ENCODE data around the gene PARM1.

The PARM1 gene

GRCh38 chr4:74932832-74933561 lies at the start of gene PARM1:
Gene PARM1 (plus strand): TSS chr4:74933116. CDS start chr4:74933328, 212 bp downstream.
- TF ChIP-seq NFIC (IDR thresholded peaks at IDR 0.05) (peak; percentile 34; the same call in 1 of the 2 replicates), CREB1 (IDR thresholded peaks at IDR 0.05; ENCODE audit: low read depth) (no peak), MAX (IDR thresholded peaks at IDR 0.05) (peak; percentile 47), TEAD4 (IDR thresholded peaks at IDR 0.05) (no peak), TAF1 (IDR thresholded peaks at IDR 0.05; ENCODE audit: low read depth) (peak; percentile 32; the same call in 1 of the 2 replicates), TCF12 (IDR thresholded peaks at IDR 0.05; ENCODE audit: low read depth) (no peak; the same call in 1 of the 2 replicates), YY1 (IDR thresholded peaks at IDR 0.05; ENCODE audit: low read depth) (no peak), EP300 (IDR thresholded peaks at IDR 0.05; ENCODE audit: borderline replicate concordance) (0 out of 2 replicates have a peak, but pooled peaks have one; percentile 14), ZBTB7A (IDR thresholded peaks at IDR 0.05; ENCODE audit: low read depth) (0 out of 2 replicates have a peak, but pooled peaks have one; percentile 4), RAD21 (IDR thresholded peaks at IDR 0.05; ENCODE audit: low read depth) (peak; percentile 89)
- TF ChIP-seq, protein P1, sequence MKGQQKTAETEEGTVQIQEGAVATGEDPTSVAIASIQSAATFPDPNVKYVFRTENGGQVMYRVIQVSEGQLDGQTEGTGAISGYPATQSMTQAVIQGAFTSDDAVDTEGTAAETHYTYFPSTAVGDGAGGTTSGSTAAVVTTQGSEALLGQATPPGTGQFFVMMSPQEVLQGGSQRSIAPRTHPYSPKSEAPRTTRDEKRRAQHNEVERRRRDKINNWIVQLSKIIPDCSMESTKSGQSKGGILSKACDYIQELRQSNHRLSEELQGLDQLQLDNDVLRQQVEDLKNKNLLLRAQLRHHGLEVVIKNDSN (IDR thresholded peaks at IDR 0.05): no peak
- TF ChIP-seq, protein P2, sequence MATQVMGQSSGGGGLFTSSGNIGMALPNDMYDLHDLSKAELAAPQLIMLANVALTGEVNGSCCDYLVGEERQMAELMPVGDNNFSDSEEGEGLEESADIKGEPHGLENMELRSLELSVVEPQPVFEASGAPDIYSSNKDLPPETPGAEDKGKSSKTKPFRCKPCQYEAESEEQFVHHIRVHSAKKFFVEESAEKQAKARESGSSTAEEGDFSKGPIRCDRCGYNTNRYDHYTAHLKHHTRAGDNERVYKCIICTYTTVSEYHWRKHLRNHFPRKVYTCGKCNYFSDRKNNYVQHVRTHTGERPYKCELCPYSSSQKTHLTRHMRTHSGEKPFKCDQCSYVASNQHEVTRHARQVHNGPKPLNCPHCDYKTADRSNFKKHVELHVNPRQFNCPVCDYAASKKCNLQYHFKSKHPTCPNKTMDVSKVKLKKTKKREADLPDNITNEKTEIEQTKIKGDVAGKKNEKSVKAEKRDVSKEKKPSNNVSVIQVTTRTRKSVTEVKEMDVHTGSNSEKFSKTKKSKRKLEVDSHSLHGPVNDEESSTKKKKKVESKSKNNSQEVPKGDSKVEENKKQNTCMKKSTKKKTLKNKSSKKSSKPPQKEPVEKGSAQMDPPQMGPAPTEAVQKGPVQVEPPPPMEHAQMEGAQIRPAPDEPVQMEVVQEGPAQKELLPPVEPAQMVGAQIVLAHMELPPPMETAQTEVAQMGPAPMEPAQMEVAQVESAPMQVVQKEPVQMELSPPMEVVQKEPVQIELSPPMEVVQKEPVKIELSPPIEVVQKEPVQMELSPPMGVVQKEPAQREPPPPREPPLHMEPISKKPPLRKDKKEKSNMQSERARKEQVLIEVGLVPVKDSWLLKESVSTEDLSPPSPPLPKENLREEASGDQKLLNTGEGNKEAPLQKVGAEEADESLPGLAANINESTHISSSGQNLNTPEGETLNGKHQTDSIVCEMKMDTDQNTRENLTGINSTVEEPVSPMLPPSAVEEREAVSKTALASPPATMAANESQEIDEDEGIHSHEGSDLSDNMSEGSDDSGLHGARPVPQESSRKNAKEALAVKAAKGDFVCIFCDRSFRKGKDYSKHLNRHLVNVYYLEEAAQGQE (IDR thresholded peaks at IDR 0.05; ENCODE audit: low read depth): no peak

GRCh38 chr4:74884266-74884665 lies 48.6 kb upstream of the PARM1 start:
- TF ChIP-seq TCF12 (IDR thresholded peaks at IDR 0.05; ENCODE audit: low read depth) (no peak), FOXM1 (IDR thresholded peaks at IDR 0.05; ENCODE audit: borderline replicate concordance, low read depth) (no peak), CEBPB (IDR thresholded peaks at IDR 0.05) (no peak), RAD21 (IDR thresholded peaks at IDR 0.05; ENCODE audit: low read depth) (no peak), ZBTB7A (IDR thresholded peaks at IDR 0.05; ENCODE audit: low read depth) (no peak), TEAD4 (IDR thresholded peaks at IDR 0.05) (no peak)

GRCh38 chr4:74886484-74886883 lies 46.4 kb upstream of the PARM1 start:
- TF ChIP-seq, protein P2 (IDR thresholded peaks at IDR 0.05; ENCODE audit: low read depth): no peak
- TF ChIP-seq RAD21 (IDR thresholded peaks at IDR 0.05; ENCODE audit: low read depth): no peak
- no peak for TF ChIP-seq MAX (IDR thresholded peaks at IDR 0.05)
- TF ChIP-seq TCF12 (IDR thresholded peaks at IDR 0.05; ENCODE audit: low read depth): no peak
- no peak for TF ChIP-seq EGR1 (IDR thresholded peaks at IDR 0.05)
- TF ChIP-seq EP300 (IDR thresholded peaks at IDR 0.05; ENCODE audit: borderline replicate concordance): no peak

GRCh38 chr4:74890341-74890740 lies 42.6 kb upstream of the PARM1 start:
- no peak for TF ChIP-seq ZBTB7A (IDR thresholded peaks at IDR 0.05; ENCODE audit: low read depth)
- TF ChIP-seq MAX (IDR thresholded peaks at IDR 0.05): no peak
- TF ChIP-seq, protein P2 (IDR thresholded peaks at IDR 0.05; ENCODE audit: low read depth): no peak
- no peak for TF ChIP-seq CREB1 (IDR thresholded peaks at IDR 0.05; ENCODE audit: low read depth)
- TF ChIP-seq NFIC (IDR thresholded peaks at IDR 0.05): no peak
- no peak for TF ChIP-seq TAF1 (IDR thresholded peaks at IDR 0.05; ENCODE audit: low read depth)
- TF ChIP-seq YY1 (IDR thresholded peaks at IDR 0.05; ENCODE audit: low read depth): no peak
- no peak for TF ChIP-seq FOXM1 (IDR thresholded peaks at IDR 0.05; ENCODE audit: borderline replicate concordance, low read depth)
- TF ChIP-seq CEBPB (IDR thresholded peaks at IDR 0.05): no peak
- TF ChIP-seq EP300 (IDR thresholded peaks at IDR 0.05; ENCODE audit: borderline replicate concordance): no peak
- no peak for TF ChIP-seq EGR1 (IDR thresholded peaks at IDR 0.05)
- no peak for TF ChIP-seq TCF12 (IDR thresholded peaks at IDR 0.05; ENCODE audit: low read depth)
- TF ChIP-seq, protein P1 (IDR thresholded peaks at IDR 0.05): no peak
- TF ChIP-seq RAD21 (IDR thresholded peaks at IDR 0.05; ENCODE audit: low read depth): no peak
- no peak for TF ChIP-seq TEAD4 (IDR thresholded peaks at IDR 0.05)
